LNCaP clone FGC (cell line): ENCODE data around the gene ASTN2.

Experiments
- DNase-seq: peaks from one replicate; pipeline ENCODE4 v3.0.0-alpha.2; 2011; ENCODE audit warnings: low read depth
- H3K4me3 ChIP-seq: 2 replicates; pipeline ENCODE4 v1.5.1; 2011; ENCODE audit warnings: mild to moderate bottlenecking, low read depth, low read length, control low read depth
- TF ChIP-seq, protein P1 (sequence below): IDR thresholded peaks from 2 replicates; pipeline ENCODE4 v1.5.1; 2012; ENCODE audit warnings: mild to moderate bottlenecking; ENCODE audit not compliant: control insufficient read depth, insufficient read depth; ENCODE audit errors: extremely low read depth

The ASTN2 gene

DNA sequence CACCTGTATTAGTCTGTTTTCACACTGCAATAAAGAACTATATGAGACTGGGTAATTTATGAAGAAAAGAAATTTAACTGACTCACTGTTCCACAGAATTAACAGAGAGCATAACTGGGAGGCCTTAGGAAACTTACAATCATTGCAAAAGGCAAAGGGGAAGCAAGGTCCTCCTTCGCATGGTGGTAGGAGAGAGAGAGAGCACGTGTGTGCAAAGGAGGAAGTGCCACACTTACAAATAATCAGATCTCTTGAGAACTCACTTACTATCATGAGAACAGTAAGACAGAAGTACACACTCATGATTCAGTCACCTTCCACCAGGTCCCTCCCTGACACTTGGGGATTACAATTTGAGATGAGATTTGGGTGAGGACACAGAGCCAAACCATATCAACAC lies 469.0 kb downstream of the ASTN2 start:
- H3K4me3 ChIP-seq: no peak overlapping the region
- TF ChIP-seq, protein P1, sequence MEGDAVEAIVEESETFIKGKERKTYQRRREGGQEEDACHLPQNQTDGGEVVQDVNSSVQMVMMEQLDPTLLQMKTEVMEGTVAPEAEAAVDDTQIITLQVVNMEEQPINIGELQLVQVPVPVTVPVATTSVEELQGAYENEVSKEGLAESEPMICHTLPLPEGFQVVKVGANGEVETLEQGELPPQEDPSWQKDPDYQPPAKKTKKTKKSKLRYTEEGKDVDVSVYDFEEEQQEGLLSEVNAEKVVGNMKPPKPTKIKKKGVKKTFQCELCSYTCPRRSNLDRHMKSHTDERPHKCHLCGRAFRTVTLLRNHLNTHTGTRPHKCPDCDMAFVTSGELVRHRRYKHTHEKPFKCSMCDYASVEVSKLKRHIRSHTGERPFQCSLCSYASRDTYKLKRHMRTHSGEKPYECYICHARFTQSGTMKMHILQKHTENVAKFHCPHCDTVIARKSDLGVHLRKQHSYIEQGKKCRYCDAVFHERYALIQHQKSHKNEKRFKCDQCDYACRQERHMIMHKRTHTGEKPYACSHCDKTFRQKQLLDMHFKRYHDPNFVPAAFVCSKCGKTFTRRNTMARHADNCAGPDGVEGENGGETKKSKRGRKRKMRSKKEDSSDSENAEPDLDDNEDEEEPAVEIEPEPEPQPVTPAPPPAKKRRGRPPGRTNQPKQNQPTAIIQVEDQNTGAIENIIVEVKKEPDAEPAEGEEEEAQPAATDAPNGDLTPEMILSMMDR: no peak
- DNase-seq: no peak

DNA sequence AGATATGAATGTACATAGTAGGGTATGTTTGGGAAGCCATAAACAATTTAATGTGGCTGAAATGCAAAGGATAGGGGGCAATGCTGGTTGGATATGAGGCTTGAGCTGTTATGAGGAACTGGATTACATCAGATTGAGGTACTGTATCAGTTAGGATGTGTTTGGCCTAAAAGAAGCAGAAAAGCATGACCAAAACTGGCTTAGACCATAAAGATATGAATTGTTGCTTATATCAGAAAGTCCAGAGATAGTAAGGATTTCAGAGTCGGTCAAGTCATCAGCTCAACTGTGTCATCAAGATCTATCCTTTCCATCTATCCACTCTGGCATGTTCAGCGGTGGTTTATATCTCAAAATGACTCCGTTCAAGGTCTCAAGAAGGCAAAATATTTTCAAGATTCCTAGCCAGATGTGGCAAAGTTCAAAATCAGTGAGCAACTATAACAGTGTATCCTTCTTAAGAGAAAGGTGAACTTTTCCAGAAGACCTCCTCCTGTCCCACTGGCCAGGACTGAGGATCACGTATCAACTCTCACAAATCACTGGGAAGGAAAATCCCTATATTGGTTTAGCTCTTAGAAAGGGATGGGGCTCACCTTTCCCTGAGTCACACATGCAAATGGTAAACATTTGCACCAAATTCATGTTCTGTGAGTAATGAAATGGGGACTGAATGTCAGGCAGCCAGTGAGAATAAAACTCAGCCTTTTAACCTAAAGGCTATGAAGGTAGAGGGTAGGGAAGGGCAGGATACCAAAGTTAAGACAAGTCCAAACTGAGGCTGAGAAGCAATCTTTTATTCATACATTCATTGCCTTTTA lies 469.9 kb downstream of the ASTN2 start:
- TF ChIP-seq, protein P1: no peak
- DNase-seq: no peak
- no peak overlapping the region for H3K4me3 ChIP-seq

DNA sequence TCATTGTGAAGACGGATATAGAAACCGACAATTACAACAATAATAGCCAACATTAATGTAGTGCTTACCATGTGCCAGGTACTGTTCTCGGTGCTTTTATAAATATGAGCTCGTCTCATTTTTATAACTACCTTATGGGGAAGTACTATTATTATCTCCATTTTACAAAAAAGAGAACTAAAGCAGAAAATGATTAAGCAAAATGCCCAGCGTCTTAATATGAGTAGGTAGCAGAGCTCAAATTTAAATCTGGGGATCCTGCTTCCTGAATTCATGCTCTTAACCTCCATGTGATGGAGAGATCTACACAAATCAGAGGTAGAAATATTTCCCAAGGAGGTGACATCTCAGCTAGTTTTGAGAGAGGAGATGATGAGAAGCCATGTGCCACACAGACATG lies 470.9 kb downstream of the ASTN2 start:
- TF ChIP-seq, protein P1: no peak
- no peak overlapping the region for H3K4me3 ChIP-seq
- no peak for DNase-seq

DNA sequence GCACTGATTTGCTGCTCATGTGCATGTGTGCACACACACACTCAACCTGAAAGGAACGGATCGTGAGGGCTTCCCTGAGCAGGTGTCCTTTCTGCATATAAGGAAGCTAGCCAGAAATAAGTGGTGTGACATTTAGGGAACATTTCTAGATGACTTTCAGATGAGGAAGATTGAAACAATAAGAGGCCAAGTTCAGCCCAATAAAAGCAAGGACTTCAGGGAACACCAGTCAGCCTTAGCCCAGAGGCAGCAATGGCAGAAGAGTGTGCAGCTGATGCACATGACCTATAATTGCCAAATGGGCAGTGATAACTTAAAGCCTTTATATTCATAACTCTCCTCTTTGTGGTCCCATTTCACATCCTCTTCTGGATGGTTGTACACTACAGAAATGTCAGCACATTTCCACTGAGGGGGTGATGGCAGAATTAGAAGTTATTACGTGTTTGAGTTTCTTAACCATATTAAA lies 472.2 kb downstream of the ASTN2 start:
- DNase-seq: no peak
- H3K4me3 ChIP-seq: no peak overlapping the region
- TF ChIP-seq, protein P1: no peak

DNA sequence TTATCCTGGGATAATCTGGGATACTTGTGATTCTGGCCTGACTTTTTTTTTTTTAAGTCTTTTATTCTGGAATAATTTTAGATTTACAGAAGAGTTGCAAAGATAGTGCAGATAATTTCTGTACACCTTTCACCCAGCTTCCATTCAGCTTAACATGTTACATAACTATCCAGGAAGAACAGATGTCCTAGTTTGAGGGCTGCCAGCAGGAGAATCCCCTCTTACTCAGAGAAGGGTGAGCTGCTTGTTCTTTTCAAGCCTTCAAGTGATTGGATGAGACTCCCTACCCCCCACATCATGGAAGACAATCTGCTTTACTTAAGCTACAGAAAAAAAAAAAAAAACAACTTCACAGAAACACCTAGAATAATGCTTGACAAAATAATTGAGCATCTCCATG lies 473.6 kb downstream of the ASTN2 start:
- TF ChIP-seq, protein P1: no peak
- no peak for DNase-seq

DNA sequence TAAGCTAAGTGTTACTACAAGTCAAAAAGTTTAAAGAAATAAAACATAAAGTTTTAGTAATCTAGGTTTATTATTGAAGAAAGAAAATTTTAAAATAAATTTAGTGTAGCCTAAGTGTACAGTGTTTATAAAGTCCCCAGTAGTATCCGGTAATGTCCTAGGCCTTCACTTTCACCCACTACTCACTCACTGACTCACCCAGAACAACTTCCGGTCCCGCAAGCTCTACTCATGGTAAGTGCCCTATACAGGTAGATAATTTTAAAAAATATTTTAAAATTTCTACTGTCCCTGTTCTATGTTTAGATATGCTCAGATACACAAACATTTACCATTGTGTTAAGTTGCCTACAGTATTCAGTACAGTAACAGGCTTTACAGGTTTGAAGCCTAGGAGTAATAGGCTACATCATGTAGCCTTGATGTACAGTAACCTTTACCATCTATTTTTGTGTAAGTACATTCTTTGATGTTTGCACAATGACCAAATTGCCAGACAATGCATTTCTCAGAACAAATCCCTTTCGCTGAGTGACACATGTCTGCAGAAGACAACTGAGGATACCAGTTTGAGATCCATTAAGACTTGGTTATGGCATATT lies 474.1 kb downstream of the ASTN2 start:
- no peak for DNase-seq
- TF ChIP-seq, protein P1: no peak
- H3K4me3 ChIP-seq: no peak overlapping the region

More for the DNA sequence above, 473.6 kb downstream of the ASTN2 start:
- no peak overlapping the region for H3K4me3 ChIP-seq
